SK-N-SH (cell line): ENCODE measurements around the gene RGS11. TPM values are rescaled to one million over a fixed set of nuclear protein-coding genes. Genes with fewer than 3 reads are reported as not detected.

Experiments used
- EP300 ChIP-seq, 2 experiments: IDR thresholded peaks; 2 replicates each; pipeline versions ENCODE4 v1.4.0 to v1.6.1; 2012; ENCODE audit warnings: borderline replicate concordance in 1 of 2, low read depth in 1 of 2, low read length in 1 of 2
- FOXM1 ChIP-seq: IDR thresholded peaks from 2 replicates; pipeline ENCODE4 v1.4.0; 2012; ENCODE audit warnings: low read depth, mild to moderate bottlenecking
- JUND ChIP-seq: IDR thresholded peaks from 2 replicates; pipeline ENCODE4 v1.4.0; 2012
- MEF2A ChIP-seq: IDR thresholded peaks from 2 replicates; pipeline ENCODE4 v1.4.0; 2012; ENCODE audit warnings: low read depth, borderline replicate concordance
- POLR2AphosphoS5 ChIP-seq: IDR thresholded peaks from 2 replicates; pipeline ENCODE4 v1.6.1; 2012; ENCODE audit warnings: low read depth, low read length
- RFX5 ChIP-seq: IDR thresholded peaks from 2 replicates; pipeline ENCODE4 v1.6.1; 2012; ENCODE audit warnings: mild to moderate bottlenecking, improper control_type of control experiment, low read length
- polyA plus RNA-seq, 3 experiments: library from polyadenylated mRNA; depleted of rRNA; stranded (reverse); fragments of >200 nt; gene quantifications; 2 replicates each; pipeline ENCODE4 v1.2.3, GENCODE V29; 2012
- TF ChIP-seq, protein P1 (sequence below): IDR thresholded peaks from 2 replicates; pipeline ENCODE4 v1.4.0; 2012; ENCODE audit warnings: low read depth, borderline replicate concordance
- TF ChIP-seq, protein P2 (sequence below): IDR thresholded peaks from 2 replicates; pipeline ENCODE4 v1.4.0; 2012; ENCODE audit warnings: low read depth, borderline replicate concordance
- TF ChIP-seq, protein P3 (sequence below): IDR thresholded peaks from 2 replicates; pipeline ENCODE4 v1.6.1; 2012; ENCODE audit warnings: mild to moderate bottlenecking, low read depth, low read length, moderate library complexity
- TF ChIP-seq, protein P4 (sequence below): fragments of 150-350 bp; IDR thresholded peaks from 2 replicates; pipeline ENCODE4 v1.6.1; 2016; ENCODE audit warnings: mild to moderate bottlenecking, low read depth, low read length
- TF ChIP-seq, protein P5 (sequence below): IDR thresholded peaks from 2 replicates; pipeline ENCODE4; 2012

RGS11 gene
- polyA plus RNA-seq, 1 of the 3 experiments (the other 2 are of a cell fraction) = 9.8 TPM

DNA sequence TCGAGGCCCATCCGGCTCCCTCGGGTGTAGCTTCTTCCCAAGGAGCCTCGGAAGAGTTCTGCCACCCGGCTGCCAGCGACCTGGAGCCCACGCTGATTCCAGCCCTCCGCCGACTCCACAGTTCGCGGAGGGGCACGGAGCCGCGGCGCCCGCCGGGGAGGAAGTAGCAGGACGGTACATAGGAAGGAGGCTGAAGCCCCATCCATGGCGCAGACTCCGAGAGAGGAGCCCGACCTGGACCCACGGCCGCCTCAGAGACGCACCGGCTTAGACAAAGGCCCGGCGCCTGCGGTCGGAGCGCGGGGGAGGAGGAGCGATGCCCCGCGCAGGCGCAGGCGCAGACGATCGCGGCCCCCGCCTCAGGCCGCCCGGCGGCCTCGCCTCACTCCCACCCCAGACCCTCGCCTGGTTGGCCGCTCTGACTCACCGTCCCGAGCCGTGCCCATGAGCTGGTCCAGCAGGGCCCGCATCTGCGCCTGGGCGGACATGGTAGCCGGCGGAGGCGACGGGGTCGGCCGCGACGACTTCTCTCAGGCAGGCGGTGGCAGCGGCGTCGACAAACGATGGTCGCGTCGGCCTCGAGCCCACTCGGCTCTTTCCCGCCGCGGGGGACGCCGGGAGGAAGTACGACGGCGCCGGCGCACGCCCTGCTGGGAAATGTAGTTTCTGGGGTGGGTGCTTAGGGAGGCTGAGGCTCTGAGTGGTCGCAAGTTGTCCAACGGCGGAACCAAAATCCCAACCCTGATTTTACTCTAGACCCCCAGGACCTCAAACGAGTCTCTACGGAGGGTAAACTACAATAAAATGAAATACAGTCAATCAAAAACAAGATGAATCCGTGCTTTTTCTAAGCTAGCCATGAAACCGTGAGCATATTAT is 46.7 kb downstream of the RGS11 start, which contains the start of gene LUC7L (continued):
- TF ChIP-seq, protein P1, sequence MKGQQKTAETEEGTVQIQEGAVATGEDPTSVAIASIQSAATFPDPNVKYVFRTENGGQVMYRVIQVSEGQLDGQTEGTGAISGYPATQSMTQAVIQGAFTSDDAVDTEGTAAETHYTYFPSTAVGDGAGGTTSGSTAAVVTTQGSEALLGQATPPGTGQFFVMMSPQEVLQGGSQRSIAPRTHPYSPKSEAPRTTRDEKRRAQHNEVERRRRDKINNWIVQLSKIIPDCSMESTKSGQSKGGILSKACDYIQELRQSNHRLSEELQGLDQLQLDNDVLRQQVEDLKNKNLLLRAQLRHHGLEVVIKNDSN = peak; percentile 4; the same call in 1 of the 2 replicates
- TF ChIP-seq JUND = no peak
- TF ChIP-seq POLR2AphosphoS5 = peak; percentile 99
- TF ChIP-seq MEF2A = no peak
- TF ChIP-seq, protein P2, sequence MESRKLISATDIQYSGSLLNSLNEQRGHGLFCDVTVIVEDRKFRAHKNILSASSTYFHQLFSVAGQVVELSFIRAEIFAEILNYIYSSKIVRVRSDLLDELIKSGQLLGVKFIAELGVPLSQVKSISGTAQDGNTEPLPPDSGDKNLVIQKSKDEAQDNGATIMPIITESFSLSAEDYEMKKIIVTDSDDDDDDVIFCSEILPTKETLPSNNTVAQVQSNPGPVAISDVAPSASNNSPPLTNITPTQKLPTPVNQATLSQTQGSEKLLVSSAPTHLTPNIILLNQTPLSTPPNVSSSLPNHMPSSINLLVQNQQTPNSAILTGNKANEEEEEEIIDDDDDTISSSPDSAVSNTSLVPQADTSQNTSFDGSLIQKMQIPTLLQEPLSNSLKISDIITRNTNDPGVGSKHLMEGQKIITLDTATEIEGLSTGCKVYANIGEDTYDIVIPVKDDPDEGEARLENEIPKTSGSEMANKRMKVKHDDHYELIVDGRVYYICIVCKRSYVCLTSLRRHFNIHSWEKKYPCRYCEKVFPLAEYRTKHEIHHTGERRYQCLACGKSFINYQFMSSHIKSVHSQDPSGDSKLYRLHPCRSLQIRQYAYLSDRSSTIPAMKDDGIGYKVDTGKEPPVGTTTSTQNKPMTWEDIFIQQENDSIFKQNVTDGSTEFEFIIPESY = no peak
- TF ChIP-seq, protein P3, sequence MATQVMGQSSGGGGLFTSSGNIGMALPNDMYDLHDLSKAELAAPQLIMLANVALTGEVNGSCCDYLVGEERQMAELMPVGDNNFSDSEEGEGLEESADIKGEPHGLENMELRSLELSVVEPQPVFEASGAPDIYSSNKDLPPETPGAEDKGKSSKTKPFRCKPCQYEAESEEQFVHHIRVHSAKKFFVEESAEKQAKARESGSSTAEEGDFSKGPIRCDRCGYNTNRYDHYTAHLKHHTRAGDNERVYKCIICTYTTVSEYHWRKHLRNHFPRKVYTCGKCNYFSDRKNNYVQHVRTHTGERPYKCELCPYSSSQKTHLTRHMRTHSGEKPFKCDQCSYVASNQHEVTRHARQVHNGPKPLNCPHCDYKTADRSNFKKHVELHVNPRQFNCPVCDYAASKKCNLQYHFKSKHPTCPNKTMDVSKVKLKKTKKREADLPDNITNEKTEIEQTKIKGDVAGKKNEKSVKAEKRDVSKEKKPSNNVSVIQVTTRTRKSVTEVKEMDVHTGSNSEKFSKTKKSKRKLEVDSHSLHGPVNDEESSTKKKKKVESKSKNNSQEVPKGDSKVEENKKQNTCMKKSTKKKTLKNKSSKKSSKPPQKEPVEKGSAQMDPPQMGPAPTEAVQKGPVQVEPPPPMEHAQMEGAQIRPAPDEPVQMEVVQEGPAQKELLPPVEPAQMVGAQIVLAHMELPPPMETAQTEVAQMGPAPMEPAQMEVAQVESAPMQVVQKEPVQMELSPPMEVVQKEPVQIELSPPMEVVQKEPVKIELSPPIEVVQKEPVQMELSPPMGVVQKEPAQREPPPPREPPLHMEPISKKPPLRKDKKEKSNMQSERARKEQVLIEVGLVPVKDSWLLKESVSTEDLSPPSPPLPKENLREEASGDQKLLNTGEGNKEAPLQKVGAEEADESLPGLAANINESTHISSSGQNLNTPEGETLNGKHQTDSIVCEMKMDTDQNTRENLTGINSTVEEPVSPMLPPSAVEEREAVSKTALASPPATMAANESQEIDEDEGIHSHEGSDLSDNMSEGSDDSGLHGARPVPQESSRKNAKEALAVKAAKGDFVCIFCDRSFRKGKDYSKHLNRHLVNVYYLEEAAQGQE = 0 out of 2 replicates have a peak, but pooled peaks have one; percentile 8
- TF ChIP-seq RFX5 = no peak
- TF ChIP-seq EP300 (IDR thresholded peaks at IDR 0.05; ENCODE audit: borderline replicate concordance in 1 of 2, low read depth in 1 of 2, low read length in 1 of 2) = 0 out of 4 replicates have a peak, but pooled peaks of 1 of the 2 experiments have one; percentile 8
- TF ChIP-seq FOXM1 = no peak
- TF ChIP-seq, protein P4, sequence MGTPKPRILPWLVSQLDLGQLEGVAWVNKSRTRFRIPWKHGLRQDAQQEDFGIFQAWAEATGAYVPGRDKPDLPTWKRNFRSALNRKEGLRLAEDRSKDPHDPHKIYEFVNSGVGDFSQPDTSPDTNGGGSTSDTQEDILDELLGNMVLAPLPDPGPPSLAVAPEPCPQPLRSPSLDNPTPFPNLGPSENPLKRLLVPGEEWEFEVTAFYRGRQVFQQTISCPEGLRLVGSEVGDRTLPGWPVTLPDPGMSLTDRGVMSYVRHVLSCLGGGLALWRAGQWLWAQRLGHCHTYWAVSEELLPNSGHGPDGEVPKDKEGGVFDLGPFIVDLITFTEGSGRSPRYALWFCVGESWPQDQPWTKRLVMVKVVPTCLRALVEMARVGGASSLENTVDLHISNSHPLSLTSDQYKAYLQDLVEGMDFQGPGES = no peak
- TF ChIP-seq, protein P5, sequence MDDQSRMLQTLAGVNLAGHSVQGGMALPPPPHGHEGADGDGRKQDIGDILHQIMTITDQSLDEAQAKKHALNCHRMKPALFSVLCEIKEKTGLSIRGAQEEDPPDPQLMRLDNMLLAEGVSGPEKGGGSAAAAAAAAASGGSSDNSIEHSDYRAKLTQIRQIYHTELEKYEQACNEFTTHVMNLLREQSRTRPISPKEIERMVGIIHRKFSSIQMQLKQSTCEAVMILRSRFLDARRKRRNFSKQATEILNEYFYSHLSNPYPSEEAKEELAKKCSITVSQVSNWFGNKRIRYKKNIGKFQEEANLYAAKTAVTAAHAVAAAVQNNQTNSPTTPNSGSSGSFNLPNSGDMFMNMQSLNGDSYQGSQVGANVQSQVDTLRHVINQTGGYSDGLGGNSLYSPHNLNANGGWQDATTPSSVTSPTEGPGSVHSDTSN = 0 out of 2 replicates have a peak, but pooled peaks have one; percentile 2
